ENCODE measurements around the gene DLL1.
"Not testable (repeated sequence)": the region's sequence is repeated elsewhere in the genome, so short reads cannot be mapped to it uniquely, and the experiment has no call there.

The DLL1 gene

DNA sequence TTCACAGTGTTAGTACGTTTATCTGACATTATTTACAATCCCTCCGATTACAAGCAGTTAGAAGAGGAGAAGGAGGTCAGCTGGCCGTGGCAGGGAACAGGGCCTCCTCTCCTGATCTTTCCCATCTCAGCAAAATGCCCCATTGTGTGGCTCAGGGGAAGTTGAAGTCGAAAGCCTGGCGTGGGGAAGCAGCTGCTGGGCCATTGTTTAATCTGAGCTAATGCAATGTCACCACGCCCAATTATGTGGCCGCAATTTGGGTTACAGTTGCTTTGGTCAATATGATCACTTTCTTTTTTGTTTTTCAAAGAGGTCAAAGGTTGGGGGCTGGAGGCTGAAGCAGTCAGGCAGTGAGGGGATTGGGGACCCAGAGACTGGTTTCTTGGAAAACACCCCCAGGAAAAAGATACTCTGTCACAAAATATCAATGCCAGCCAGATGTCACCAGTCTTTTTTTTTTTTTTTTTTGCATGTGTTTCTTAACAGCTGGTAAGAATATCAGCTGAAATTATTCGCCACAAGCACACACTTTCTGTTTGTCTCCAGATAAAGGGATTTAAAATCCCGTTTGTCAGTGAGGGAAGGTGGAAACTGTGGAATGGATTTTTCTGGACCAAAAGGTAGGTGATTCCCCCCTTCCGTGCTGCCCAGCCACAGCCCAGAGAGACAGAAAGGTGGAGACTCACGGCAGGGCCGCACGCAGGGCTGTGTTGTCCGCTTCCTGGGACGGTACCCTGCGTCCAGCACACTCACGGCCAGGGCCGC is 24.6 kb downstream of the DLL1 start:
- no peak for DNase-seq

DNA sequence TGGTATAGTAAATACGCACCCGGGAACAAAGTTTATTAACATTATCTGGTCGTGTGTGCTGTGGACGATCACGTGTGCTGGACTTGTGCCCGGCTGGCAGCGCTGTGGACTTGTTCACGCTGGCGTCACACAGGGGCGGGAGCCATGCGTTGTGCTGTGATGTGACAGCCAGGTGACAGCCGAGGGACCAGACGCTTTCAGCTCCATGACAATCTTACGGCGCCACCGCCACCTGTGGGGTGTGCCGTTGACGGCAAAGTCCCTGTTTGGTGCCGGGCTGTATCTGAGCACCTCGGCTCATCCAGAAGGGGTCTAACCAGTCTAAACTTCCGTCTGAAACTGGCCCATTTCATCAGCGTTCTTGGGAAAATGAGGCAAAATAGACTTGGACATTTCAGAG is 25.2 kb downstream of the DLL1 start:
- no peak for DNase-seq

DNA sequence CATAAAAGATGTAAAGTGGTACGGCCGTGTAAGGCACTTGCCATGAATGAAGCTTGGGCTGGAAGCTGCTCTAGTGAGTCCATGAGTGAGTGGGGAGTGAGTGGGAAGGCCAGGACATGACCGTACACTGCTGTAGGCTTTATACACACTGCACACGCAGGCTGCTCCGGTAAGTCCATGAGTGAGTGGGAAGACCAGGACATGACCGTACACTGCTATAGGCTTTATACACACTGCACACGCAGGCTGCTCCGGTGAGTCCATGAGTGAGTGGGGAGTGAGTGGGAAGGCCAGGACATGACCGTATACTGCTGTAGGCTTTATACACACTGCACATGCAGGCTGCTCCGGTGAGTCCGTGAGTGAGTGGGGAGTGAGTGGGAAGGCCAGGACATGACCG is 26.2 kb downstream of the DLL1 start:
- not testable (repeated sequence) for DNase-seq

DNA sequence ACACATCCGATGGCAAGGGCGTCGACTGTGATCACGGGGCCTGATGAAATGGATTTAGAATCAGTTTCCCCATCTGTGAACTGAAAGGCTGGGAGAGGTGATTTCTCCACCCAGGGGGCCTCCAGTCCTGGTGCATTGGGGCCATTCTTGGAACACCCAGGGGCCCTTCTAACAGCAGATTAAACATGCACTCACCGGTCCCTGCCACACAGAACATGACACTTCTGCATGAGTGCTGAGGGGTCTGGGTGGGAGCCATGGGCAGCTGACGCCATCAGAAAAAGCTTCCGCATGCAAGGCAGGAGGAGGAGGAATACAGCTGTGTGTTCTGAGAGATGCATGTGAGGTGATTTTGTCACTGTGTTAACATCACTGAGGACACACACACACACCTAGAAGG is 26.8 kb downstream of the DLL1 start:
- no peak for DNase-seq

DNA sequence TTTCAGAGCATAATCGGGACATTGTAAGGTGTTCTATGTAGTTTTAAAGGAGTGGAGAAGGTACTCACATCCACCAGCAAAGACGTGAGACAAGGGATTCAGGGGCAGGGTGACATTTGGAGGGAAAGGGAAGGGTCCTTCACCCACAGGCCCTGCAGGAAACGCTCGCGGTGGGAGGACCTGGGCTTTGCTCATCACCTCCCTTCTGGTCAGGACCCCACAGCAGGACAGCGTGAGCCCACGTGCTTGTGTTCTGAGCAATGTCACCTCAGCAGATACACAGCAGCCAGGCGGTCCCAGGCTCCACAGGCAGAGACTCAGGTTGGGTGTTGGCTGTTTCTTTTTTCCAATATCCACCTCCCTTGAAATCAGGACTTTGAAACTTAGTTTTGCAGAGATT is 27.5 kb downstream of the DLL1 start:
- DNase-seq, result no peak

DNA sequence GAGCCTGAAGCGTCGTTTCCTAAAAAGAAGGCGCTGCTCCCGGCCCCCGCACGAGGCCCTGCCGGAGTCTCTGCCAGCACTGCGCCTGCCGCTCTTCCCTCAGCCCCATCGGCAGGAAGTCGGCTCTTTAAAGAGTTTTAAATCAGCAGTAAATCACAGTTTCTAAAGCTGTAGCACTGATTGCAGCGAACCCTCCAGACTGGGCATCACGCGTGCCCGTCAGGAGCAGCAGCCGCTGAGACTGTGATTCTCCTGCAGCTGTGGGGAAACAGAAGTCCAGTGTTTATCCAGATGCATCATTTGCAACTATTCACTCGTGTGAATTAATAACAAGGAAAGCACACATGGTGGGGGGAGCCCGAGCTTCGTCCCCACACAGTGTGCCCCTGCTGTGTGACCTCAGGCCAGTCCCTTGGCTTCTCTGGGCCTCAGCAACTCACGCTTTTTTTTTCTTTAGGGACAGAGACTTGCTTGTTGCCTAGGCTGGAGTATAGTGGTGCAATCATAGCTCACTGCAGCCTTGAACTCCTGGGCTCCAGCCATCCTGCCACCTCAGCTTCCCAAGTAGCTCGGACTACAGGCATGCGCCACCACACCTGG is 28.3 kb downstream of the DLL1 start:
- no peak for DNase-seq

DNA sequence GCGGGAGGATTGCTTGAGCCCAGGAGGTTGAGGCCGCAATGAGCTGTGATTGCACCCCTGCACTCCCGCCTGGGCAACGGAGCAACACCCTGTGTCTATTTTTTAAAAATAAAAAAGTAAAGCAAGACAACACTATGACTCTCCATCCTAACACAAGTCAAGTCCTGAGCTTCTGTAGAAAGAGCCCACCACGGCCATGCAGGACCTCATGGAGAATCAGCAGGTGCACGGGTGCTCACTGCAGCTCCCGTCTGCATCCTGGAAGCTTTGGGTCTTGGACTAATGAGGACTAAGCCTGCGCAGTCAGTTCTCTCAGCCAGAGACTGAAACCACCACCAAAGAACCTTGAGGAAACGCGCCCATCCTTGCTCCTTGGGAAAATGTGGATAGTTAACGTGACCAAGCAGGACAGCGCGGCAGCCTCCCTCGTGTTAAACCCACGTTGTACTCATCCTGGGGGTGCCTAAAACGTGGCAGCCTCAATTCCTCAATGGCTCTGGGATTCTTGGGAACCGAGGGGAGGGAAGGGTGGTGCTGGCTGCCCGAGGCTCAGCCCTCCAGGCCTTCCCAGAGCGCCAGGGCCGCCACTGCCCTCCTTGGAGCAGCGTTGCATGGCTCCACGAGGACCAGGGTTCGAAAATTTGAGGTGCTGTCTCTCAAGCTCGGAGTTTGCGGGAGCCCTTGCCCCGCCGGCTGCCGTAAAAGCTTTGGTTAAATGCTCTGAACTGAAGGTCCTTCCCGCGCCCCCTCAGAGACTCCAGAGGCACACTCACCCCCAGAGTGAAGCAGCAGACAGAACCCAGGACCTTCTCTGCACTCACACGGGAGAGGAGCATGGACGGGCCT is 29.0 kb downstream of the DLL1 start:
- DNase-seq, result no peak

DNA sequence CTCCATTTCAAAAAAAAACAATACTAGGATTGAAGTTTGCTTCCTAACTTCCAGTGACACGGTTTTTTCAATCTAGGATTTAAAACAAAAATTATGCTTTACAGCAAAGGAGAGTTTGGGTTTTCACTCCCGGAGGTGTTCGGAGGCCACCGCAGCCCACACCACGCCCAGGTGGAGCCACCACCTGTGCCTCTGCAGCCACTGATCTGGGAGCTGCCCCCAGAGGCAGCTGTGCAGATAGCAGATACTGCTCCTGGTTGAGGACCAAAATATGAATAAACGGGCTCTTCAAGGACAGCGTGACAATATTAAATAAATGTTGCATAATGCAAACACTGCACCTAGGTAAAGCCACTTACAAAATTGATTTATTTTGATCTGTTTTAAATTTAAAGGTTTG is 30.2 kb downstream of the DLL1 start:
- DNase-seq, result no peak

DNA sequence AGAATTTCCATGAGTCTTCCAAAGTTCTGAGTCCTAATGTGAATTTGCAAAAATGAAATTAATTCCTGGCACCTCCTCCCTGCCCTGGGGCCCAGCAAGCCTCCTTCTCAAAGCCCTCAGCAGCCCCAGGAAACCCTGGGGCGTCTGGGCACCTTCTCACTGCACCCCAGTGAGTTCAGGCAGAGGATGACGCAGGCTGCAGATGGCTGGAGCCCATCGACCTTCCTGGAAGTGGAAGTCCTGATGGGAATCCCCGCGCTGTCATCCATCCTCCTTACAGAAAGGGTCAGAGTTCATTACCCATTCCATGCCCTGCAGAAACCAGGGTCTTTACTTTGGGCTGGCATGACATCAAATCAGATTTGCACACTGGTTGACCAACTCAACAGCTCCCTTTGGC is 31.6 kb downstream of the DLL1 start:
- no peak for DNase-seq

DNA sequence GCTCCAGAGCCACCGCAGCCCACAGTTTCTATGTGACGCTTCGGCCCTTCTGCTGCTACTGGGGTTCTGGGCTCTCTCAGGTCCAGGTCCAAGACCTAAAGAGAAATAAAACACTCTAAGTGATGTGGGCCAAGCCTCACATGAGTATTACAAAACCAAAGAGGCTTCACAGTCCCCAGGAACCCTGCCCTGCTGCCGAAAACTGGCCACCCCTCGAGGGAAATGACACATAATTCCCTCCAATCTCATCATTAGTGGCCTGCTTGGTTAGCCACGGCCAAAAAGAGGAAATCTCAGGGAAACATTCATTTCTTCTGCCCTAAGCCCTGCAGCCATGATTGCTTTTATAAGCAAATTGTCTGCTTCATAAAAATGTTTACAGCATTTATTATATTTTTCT is 32.5 kb downstream of the DLL1 start:
- no peak for DNase-seq

DNA sequence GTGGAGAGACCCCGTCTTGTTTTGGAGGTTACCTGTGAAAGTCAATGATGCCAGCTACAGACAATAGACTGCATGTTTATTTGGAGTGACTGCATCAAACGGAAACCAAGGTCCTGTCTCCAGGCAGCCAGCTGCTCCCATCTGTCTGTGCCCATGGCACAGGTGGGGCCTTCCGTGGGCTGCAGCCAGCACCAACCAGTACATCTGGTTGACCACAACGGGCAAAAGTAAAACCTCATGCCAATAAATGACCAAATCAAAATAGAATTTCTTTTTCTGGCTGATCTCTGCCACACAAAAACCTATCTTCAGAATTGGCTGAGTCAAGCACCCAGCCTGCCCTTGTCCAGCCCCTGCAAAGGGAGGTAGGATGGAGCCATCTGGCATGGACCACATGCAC is 33.5 kb downstream of the DLL1 start:
- DNase-seq, result no peak

DNA sequence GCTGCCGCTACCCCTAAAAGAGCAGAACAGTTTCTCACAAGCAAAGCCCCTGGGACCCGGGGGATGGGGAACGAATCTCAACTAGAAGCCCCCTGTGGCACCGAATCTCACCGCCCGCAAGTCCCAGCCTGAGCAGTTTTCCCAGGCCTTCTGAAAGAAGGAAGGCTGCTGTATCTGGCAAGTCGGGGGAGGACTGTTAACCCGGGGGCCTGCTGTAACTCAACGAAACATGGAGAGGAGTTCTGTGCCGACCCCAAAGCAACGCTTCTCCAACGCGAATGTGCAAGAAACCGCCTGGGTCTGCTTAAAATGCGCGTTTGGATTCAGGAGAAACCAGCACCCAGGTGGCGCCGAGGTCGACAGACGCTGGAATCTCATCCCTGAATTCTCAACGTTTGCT is 34.2 kb downstream of the DLL1 start:
- DNase-seq, result no peak

DNA sequence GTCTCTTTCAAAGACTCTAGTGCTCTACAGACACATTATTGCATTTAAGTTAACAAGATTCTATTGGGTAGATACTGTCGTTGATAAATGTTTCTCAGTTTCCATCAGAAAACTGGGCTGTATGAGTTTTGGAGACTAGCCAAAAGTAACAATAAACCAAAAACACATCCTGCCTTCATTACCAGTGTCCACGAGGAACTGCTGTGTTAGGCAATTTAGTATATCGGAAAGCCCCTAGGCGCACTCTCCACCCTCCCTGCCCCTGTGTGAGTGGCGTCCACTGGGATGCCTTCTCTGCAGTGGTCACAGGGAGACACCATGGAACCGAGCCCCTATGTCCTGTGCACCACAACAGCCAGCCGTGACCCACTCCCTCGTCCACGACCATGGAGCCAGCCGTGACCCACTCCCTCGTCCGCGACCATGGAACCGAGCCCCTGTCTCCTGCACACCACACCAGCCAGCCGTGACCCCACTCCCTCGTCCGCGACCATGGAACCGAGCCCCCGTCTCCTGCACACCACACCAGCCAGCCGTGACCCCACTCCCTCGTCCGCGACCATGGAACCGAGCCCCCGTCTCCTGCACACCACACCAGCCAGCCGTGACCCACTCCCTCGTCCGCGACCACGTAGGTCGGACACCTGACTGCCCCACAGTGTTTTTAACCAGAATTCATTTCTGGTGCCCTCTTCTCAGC is 35.3 kb downstream of the DLL1 start:
- DNase-seq, result no peak

DNA sequence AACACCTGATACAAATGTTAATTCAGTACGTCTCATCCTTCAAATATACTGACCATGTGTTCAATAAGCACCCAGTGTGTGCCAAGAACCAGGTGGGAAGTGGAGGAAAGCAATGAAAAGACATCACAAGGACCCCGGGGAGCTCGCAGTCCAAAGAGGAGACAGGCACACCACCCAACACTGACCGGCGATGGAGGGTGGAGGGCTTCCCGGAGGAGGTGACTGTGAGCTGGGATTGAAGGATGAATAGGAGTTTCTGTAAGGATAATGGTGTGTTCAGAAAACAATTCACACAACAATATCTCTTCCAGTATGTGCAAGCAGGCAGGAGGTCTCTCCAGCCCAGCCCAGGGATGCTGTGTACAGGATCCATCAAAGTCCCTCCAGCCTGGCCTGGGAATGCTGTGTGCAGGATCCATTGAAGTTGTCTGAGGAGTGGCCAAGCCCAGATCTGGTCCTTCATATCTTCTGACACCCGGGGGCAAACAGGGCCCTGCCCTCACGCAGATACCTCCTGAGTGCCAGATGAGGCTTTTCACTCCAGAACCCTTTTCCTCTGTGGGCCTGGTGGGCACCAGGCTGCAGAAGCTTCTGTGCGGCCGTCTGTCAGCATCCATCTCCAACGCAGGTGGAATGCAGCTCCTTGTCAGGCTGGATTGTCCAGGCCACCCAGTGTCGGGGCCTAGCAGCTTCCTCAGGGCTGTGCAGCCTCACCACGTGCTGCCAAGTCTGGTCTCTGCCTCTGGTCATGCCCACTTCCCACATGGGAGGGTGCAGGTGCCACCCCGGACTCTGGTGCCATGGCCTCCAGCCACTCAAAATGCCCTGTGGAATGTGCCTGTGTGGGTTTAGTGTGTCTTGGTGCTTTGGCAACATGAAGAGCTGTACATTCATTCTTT is 36.3 kb downstream of the DLL1 start:
- DNase-seq, result no peak

DNA sequence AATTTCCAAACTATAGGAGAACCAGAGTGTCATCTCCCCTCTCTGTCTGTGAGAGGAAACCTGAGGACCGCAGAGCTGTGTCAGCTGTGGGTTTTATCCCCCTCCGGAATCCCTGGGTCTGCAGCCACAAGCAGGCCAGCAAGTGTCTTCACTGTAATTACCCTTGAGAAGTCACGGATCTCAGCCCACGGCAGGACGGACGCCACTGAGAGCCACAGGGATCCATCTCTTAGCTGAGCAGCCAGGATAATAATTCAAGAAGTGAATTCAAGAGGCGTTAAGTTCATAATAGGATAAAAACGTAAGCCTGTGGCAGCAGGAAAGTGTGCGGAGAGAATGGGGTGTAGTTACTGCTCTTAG is 37.0 kb downstream of the DLL1 start:
- no peak for DNase-seq

DNA sequence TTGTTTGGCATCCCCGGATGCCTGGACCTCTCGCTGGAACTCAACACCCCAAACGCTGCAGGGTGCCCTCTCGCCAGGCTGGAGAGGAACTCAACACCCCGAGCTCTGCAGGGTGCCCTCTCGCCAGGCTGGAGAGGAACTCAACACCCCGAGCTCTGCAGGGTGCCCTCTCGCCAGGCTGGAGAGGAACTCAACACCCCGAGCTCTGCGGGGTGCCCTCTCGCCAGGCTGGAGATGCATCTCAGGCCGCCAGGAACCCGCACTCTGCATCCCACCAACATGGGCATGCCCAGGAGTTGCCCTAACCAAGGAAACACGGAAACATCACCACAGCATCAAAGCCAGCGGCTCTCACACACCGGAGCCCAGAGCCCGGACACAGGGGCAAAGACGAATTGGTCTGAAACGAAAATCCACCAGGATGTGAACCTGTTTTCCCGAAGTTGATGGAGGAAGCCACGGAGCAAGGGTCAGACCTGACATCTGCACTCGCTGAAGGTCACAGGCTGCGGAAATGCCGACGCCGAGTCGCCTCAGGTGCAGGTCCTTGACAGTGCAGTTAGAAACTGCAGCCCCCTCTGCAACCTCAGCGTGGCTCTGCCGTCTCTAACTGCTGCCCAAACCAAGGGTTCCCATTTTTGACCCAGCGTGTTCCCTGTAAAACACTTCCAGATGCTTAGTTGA is 37.5 kb downstream of the DLL1 start:
- no peak for DNase-seq

DNA sequence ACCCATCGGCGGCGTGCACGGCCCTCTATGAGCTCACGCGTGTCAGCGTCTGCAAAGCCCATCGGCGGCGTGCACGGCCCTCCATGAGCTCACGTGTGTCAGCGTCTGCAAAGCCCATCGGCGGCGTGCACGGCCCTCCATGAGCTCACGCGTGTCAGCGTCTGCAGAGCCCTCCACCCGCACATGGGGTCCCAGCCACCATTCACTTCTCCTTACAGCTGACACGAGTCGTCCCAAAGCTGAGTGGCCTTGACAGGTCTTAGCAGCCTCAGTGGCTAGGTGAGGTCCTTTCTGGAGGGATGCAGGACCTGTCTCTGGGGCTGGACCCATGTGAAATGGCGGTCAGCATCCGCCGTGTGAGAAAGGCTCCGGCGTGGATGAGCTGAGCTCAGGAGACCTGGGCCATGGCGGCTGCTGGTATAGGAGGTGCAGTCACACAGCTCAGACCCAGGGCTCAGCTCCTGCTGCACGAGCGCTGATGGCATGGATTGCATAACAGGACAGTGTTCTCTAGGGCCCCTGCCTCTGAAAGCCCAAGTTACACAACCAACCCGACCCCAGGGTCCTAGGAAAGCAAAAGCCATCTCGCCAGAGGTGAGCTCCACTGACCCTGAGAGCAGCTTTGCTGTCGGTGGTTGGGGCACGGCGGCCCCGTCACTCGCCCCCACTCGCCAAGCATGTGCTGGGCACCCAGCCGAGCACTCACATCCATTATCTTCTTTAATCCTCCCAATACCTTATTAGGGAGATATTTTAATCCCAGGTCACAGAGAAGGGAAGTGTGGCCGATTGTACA is 38.9 kb downstream of the DLL1 start:
- DNase-seq, result no peak

DNA sequence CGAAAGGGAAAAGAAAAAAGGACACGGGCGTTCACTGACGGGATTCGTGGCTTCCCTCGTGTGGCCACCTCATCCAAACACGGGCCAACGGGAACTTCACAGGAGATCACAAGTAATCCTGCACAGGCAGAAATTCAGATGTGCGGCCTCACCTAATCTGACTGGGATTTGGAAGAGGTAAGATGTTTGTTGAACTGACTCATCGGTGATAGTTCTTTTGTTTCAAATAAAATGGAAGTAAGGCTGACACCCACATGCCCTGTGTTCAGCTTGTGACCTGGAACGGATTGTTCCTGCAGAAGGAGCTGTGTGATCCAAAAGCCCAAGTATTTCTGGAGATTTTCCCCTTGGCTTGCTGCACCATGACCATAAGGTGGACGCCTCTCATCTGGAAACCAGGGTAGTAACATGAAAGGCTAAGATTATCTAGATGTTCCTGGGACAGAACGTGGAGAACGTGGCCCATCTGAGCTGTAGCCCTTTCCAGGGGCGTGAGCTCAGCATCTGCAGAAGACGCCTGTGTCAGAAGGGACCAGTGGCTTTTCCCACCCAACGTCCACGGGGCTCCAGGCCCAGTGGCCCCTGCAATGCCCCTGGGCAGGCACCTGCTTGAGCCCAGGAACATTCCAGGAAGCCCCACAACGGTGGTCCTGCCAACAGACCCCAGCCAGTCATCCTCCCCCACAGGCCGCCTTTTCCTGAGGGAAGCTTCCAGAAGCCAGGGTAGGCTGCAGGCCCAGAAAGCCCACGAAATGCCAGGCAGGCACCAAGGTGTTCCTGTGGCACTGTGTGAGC is 39.7 kb downstream of the DLL1 start:
- no peak for DNase-seq

DNA sequence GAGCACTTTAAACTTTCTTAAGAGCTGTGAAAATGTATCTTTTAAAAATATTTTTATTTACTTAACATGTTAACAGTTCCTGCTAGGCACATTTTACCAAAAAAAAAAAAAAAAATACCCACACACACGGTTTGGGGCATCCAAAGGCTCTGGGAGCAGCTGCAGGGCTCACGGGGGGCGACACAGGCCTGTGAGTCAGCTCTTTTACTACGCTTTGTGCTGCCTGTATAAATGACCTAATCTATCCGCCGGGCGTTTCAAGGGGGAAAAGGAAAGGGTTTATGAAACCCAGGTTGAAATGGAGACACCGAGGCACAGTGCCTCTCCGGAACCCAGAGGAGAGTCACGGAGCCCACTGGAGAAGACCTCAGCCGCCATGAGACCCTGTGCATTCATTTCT is 40.4 kb downstream of the DLL1 start:
- no peak for DNase-seq

DNA sequence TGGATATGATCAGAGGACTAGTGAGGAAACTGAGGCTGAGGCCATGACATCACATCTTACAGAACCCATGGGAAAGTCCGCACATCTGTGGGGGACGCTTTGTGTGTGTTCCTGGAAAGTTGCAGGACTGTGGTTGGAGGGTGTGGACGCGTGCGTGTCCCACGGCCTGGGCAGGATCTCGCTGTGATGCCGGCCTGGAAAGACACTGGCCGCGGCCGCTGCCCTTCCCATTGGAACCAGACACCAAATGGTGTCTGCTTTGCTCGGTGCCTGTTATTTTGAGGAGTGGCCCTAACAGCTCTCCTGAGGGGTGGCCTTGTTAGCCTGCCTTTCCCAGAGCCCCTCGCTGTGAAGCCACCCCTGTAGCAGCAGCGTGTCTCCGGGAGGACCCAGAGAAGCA is 41.1 kb downstream of the DLL1 start:
- DNase-seq, result no peak

Measured in activated CD4-positive, CD25-positive, alpha-beta regulatory T cell (primary cell).